SK-N-SH (cell line): ENCODE results near the gene FAM227B.

ENCODE experiments used
- NFIC ChIP-seq: IDR thresholded peaks from 2 replicates; pipeline ENCODE4 v1.4.0; 2012; ENCODE audit warnings: borderline replicate concordance
- REST ChIP-seq: IDR thresholded peaks from 2 replicates; pipeline ENCODE4 v1.6.1; 2012; ENCODE audit warnings: mild to moderate bottlenecking, low read depth, low read length, moderate library complexity

DNA sequence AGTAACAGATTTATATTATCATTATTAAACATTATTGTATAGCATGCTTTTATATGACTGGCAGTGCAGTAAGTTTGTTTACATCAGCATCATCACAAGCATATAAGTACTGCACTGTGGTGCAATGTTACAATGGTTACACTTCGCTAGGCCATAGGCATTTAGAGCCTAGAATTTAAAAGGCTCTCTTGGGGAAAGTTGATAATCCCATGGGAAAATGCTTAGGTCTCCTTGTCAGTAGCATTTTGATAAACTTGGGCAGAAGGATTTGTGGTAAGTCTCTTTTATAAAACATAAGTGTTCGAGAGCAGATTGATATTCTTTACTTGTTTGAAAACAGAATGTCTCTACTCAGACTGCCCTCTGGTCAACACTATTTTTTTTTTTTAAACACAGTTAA is 7.8 kb upstream of the FAM227B start:
- TF ChIP-seq REST: no peak
- TF ChIP-seq NFIC: no peak
